ENCODE results near the gene PELI3. TPM values are rescaled to one million over a fixed set of nuclear protein-coding genes. Genes with fewer than 3 reads are reported as not detected.

Gene PELI3
- polyA plus RNA-seq, 3 donors: 11.3 to 13.2 (median 12.6) TPM

DNA sequence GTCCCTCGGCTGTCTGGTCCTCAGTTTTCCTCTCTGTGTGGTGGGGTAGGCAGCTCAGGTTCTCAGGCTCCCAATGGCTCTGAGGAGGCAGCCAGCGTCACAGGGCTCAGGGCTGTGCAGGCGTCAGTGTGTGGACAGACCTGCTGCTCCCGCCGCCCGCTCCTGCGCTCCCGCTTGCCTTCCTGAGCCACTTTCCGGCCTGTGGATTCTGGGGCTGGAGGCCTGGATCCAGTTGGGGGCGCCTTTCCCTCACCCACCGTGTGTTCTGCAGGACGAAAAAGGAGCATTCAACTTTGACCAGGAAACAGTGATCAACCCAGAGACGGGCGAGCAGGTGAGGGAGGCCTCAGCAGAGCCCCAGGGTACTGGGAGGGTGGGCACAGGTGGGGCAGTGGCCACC, 28.2 kb downstream of the PELI3 start:
- H3K36me3 ChIP-seq (replicated peaks in 1 of 2; ENCODE audit: control insufficient read depth in 1 of 2, insufficient read depth in 2 of 2, low read length in 2 of 2): peaks cover 54 to 91% of the 10 kb centered on the region in 2 donors
- Mint-ChIP-seq H3K4me1 (no peaks in the 10 kb centered on the region), H3K36me3 (peaks cover 52 to 83% of the 10 kb centered on the region in 2 donors), H3K9me3 (no peaks in the 10 kb centered on the region), H3K27ac (no peak overlapping the region), H3K4me3 (no peak overlapping the region), H3K27me3 (ENCODE audit: low read depth in 3 of 3) (peaks cover 0 to 5% (median 0%) of the 10 kb centered on the region in 3 donors)
- H3K27me3 ChIP-seq (ENCODE audit: control insufficient read depth in 2 of 2, insufficient read depth in 2 of 2, low read length in 2 of 2): no peaks in the 10 kb centered on the region
- H3K4me3 ChIP-seq (replicated peaks in 1 of 3; ENCODE audit: low read depth in 2 of 3, low read length in 3 of 3): no peak overlapping the region
- no peaks in the 10 kb centered on the region for H3K4me1 ChIP-seq (ENCODE audit: control insufficient read depth in 1 of 2, insufficient read depth in 2 of 2, low read length in 2 of 2)
- no peak overlapping the region for H3K4me2 ChIP-seq (replicated peaks; ENCODE audit: extremely low read depth, low read length, poor library complexity, severe bottlenecking)
- H4K20me1 ChIP-seq (ENCODE audit: insufficient read depth, low read length): no peaks in the 10 kb centered on the region
- no peak overlapping the region for H3K27ac ChIP-seq (ENCODE audit: low read depth in 1 of 2, low read length in 2 of 2)
- DNase-seq: no peak
- no peak overlapping the region for H2AFZ ChIP-seq (ENCODE audit: insufficient read depth, low read depth, low read length, poor library complexity, severe bottlenecking)
- no peaks in the 10 kb centered on the region for H3K9me3 ChIP-seq (replicated peaks in 1 of 2; ENCODE audit: control insufficient read depth in 1 of 2, insufficient read depth in 1 of 2, low read length in 2 of 2)
- intact Hi-C loops (cut with micrococcal nuclease): no loop called here
- TF ChIP-seq, protein P1, sequence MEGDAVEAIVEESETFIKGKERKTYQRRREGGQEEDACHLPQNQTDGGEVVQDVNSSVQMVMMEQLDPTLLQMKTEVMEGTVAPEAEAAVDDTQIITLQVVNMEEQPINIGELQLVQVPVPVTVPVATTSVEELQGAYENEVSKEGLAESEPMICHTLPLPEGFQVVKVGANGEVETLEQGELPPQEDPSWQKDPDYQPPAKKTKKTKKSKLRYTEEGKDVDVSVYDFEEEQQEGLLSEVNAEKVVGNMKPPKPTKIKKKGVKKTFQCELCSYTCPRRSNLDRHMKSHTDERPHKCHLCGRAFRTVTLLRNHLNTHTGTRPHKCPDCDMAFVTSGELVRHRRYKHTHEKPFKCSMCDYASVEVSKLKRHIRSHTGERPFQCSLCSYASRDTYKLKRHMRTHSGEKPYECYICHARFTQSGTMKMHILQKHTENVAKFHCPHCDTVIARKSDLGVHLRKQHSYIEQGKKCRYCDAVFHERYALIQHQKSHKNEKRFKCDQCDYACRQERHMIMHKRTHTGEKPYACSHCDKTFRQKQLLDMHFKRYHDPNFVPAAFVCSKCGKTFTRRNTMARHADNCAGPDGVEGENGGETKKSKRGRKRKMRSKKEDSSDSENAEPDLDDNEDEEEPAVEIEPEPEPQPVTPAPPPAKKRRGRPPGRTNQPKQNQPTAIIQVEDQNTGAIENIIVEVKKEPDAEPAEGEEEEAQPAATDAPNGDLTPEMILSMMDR (IDR thresholded peaks at IDR 0.05): no peak
- WGBS (ENCODE audit: insufficient coverage): 95% methylated on average over 11 of the region's 14 CpGs
- H3K79me2 ChIP-seq (ENCODE audit: insufficient read depth, low read length): no peaks in the 10 kb centered on the region
- no peak overlapping the region for H3K9ac ChIP-seq (ENCODE audit: insufficient read depth, low read length, poor library complexity, severe bottlenecking)

DNA sequence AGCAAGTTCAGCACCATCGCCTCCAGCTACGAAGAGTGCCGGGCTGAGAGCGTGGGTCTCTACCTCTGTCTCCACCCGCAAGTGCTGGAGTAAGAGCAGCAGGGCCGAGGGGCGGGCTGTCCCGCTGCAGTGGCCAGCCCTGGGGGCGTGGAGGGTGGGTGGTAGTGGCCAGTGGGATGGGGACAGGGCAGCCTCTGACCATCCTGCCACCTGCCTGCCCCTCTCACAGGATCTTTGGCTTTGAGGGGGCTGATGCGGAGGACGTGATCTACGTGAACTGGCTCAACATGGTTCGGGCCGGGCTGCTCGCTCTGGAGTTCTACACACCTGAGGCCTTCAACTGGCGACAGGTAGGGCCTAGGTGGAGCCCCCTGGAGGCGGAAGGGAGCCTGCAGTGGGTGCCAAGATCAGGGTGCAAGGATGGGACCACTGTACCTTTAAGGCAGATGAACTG, 28.7 kb downstream of the PELI3 start:
- Histone ChIP-seq H2AFZ (ENCODE audit: insufficient read depth, low read depth, low read length, poor library complexity, severe bottlenecking) (no peak overlapping the region), H3K9me3 (replicated peaks in 1 of 2; ENCODE audit: control insufficient read depth in 1 of 2, insufficient read depth in 1 of 2, low read length in 2 of 2) (no peaks in the 10 kb centered on the region), H4K20me1 (ENCODE audit: insufficient read depth, low read length) (no peaks in the 10 kb centered on the region), H3K27ac (ENCODE audit: low read depth in 1 of 2, low read length in 2 of 2) (no peak overlapping the region), H3K4me3 (replicated peaks in 1 of 3; ENCODE audit: low read depth in 2 of 3, low read length in 3 of 3) (no peak overlapping the region), H3K36me3 (replicated peaks in 1 of 2; ENCODE audit: control insufficient read depth in 1 of 2, insufficient read depth in 2 of 2, low read length in 2 of 2) (peaks cover 57 to 92% of the 10 kb centered on the region in 2 donors), H3K79me2 (ENCODE audit: insufficient read depth, low read length) (no peaks in the 10 kb centered on the region), H3K4me2 (replicated peaks; ENCODE audit: extremely low read depth, low read length, poor library complexity, severe bottlenecking) (no peak overlapping the region), H3K27me3 (ENCODE audit: control insufficient read depth in 2 of 2, insufficient read depth in 2 of 2, low read length in 2 of 2) (no peaks in the 10 kb centered on the region), H3K4me1 (ENCODE audit: control insufficient read depth in 1 of 2, insufficient read depth in 2 of 2, low read length in 2 of 2) (no peaks in the 10 kb centered on the region), H3K9ac (ENCODE audit: insufficient read depth, low read length, poor library complexity, severe bottlenecking) (no peak overlapping the region)
- Mint-ChIP-seq H3K4me1 (no peaks in the 10 kb centered on the region), H3K36me3 (peaks cover 54 to 83% of the 10 kb centered on the region in 2 donors), H3K27ac (no peak overlapping the region), H3K4me3 (no peak overlapping the region), H3K9me3 (no peaks in the 10 kb centered on the region), H3K27me3 (ENCODE audit: low read depth in 3 of 3) (peaks cover 0 to 5% (median 0%) of the 10 kb centered on the region in 3 donors)
- TF ChIP-seq, protein P1 (IDR thresholded peaks at IDR 0.05): peak; percentile 16
- intact Hi-C loops (cut with micrococcal nuclease): no loop called here
- WGBS (ENCODE audit: insufficient coverage): 96% methylated on average over 17 of the region's 17 CpGs
- no peak for DNase-seq
